GM18511 (cell line): ENCODE data around the gene EML2.
A peak's percentile ranks its signal among the peaks of the same experiment; 100 is the strongest.
"Not testable (repeated sequence)": the region's sequence is repeated elsewhere in the genome, so short reads cannot be mapped to it uniquely, and the experiment has no call there.

ENCODE experiments used
- ATAC-seq: cut with Tn5 transposase; IDR thresholded peaks from one replicate; pipeline ENCODE4 v1.9.1; 2021; ENCODE audit warnings: mild to moderate bottlenecking, moderate library complexity; ENCODE audit not compliant: unreplicated experiment

Gene EML2, protein sequence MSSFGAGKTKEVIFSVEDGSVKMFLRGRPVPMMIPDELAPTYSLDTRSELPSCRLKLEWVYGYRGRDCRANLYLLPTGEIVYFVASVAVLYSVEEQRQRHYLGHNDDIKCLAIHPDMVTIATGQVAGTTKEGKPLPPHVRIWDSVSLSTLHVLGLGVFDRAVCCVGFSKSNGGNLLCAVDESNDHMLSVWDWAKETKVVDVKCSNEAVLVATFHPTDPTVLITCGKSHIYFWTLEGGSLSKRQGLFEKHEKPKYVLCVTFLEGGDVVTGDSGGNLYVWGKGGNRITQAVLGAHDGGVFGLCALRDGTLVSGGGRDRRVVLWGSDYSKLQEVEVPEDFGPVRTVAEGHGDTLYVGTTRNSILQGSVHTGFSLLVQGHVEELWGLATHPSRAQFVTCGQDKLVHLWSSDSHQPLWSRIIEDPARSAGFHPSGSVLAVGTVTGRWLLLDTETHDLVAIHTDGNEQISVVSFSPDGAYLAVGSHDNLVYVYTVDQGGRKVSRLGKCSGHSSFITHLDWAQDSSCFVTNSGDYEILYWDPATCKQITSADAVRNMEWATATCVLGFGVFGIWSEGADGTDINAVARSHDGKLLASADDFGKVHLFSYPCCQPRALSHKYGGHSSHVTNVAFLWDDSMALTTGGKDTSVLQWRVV

DNA sequence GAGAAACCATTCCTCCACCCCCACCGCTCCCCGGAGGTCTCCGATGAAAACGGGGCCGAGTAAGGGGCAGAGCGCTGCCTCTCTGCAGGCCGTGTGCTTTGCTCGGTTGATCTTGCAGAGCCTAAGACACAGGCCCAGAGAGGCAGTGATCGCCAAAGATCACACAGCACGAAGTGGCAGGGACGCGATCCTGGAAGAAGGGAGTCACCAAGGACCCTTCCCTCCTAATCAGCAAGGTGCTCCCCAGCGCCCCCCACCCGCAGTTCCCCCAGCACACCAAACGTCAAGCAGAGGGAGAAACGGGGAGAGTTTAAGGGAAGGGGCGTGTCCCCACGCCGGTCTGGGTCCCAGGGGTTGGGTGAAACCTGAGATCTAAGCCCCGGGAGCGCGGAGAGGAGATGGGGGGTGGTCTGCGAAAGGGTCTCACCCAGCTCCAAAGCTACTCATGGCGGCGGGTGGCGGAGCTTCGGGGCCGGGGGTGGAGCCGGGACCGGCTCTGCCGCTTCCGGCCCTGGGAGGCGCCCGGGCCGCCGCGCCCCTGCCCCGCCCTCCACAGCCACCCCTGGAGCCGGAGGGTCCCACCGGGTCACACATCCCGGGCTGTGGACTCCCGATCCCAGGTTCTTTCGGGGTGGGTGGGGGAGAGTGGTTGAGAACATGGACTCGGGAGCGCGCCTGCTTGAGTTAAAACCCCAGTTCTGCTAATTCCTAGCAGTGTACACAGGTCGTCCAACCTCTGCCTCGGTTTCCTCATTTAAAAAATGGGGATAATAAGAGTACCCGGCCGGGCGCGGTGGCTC lies at the start of gene EML2:
Gene EML2 (minus strand): TSS at position 468 of the 800 bp plus-strand sequence. CDS start 21 bp downstream, at position 447.
- ATAC-seq = no peak

DNA sequence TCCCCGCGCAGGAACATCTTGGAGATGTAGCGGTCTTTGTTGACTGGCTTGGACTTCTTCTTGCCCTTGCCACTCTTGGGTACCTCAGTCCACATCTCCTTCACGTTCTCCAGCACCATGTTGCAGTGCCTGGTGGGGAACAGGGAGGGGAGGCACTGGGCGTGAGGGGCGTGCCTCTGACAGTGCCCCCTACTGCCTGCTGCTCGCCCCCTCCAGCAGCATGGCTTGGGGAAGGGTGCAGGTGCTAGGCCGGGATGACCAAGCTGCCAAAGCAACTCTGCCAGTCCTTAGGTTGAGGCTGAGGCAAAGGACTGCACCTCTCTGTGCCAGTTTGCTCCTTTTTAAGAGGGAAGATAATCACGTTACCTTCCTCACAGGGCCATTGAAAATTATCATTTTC lies 48.4 kb upstream of the EML2 start:
- ATAC-seq = no peak

DNA sequence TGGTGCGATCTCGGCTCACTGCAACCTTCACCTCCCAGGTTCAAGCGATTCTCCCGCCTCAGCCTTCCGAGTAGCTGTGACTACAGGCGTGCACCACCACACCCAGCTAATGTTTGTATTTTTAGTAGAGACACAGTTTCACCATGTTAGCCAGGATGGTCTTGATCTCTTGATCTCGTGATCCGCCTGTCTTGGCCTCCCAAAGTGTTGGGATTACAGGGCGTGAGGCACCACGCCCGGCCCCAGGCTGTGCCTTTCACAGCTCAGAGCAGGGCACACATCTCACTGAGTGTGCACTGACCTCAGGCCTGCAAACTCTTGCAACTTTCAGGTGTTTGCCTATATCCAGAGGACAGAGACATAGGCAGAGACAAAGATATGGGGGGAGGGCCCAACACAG lies 45.8 kb upstream of the EML2 start:
- ATAC-seq = not testable (repeated sequence)

DNA sequence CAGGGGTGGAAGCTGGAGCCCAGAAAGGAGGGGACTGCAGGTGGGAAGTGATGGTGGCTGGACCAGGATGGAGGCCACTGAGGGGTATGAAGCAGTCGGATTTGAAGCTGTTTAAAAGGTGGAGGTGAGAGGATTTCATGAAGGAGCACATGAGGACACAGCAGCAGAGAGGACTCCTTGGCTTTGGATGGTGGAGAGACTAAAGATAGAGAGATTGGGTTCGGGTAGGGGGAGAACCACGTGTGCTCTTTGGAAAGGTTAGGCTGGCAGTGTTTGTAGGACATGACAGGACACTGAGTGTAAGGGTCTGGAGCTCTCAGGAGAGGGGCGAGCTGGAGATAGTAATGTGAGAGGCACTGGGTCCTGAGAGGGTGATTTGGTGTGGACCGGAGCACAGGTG lies 43.7 kb upstream of the EML2 start:
- ATAC-seq = no peak

DNA sequence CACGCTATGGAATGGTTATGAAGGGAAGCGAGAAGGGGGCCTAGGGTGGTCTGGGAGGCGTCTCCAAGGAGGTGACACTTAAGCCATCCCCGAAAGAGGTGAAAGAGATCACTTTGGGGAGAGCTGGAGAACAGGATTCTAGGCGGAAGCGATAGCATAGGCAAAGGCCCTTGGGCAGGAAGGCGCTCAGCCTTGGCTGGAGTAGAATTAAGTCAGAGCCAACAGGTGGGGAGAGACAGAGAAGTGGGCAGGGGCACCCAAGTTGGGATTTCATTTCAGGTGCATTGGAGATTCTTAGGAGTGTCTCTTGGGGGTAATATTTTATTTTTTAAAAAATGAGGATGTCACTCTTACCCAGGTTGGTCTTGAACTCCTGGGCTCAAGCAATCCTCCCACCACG lies 42.9 kb upstream of the EML2 start:
- no peak for ATAC-seq

DNA sequence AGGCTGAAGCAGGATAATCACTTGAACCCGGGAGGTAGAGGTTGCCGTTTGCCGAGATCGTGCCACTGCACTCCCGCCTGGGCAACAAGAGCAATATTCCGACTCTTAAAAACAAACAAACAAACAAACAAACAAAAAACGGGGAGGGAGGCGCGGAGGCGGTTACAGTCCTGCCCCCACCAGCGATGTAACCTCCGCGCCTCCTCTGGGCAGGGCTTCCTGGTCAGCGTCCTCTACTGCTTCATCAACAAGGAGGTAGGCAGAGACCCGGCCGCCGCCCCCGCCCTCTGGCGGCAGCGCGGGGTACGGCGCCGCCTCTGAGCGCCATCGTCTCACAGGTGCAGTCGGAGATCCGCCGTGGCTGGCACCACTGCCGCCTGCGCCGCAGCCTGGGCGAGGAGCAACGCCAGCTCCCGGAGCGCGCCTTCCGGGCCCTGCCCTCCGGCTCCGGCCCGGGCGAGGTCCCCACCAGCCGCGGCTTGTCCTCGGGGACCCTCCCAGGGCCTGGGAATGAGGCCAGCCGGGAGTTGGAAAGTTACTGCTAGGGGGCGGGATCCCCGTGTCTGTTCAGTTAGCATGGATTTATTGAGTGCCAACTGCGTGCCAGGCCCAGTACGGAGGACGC lies 42.3 kb upstream of the EML2 start:
- ATAC-seq = peak; percentile 74

DNA sequence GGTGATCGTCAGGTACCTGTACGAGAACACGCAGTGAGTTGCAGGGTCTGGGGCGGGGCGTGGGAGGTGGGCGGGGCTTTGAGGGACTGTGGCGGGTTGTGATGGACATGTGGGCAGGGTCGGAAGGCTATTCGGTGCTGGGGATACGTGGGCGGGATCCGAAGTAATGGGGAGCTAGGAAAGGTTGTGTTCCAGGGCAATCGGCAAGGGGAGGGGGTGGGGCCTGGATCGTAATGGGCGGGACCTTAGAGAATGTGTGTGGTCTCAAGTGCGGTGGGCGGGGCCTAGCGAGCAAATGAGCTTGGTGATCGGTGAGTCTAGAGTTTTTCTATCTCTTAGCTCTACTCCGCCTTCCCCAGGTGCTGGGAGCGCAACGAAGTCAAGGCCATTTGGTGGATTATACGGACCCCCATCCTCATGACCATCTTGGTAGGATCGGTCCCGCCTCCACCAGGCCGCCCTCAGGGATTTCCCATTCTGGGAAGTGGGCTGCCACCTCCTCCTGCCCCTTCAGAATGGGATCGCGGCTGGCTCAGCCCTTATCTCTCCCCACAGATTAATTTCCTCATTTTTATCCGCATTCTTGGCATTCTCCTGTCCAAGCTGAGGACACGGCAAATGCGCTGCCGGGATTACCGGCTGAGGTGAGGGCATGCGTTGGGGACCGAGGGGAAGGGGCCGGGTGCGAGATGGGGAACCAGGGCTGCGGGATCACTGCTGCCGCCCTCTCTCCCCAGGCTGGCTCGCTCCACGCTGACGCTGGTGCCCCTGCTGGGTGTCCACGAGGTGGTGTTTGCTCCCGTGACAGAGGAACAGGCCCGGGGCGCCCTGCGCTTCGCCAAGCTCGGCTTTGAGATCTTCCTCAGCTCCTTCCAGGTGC lies 38.4 kb upstream of the EML2 start:
- peak; percentile 61 for ATAC-seq

DNA sequence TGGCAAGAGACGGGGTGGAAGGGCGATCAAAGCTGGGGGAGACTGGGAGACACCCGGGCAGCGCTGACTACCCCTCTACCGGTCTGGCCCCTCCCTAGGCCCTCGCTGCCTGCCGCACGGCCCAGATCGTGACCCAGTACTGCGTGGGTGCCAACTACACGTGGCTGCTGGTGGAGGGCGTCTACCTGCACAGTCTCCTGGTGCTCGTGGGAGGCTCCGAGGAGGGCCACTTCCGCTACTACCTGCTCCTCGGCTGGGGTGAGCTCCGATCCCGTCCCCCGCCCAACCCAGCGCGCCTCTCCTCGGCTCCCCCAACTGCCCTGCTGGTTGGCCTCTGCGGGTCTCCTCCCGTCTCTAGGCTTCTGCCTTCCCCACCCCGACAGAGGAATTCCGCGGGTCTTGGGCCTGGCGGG lies 37.7 kb upstream of the EML2 start:
- peak; percentile 20 for ATAC-seq

DNA sequence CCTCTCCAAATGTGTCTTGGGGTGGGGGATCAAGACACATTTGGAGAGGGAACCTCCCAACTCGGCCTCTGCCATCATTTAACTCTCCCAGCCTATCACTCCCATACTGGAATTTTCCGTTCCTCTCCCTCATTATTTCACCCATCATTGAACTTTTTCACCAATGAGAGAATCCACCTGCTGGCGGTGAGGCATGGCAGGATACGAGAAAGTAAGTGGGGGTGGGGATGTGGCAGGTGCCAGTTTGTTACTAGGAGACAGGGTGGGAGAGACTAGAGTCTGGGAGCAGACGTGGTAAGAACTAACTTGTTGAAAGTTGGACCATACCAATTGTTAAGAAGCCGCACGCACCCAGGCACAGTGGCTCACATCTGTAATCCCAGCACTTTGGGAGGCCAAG lies 35.7 kb upstream of the EML2 start:
- ATAC-seq = no peak

DNA sequence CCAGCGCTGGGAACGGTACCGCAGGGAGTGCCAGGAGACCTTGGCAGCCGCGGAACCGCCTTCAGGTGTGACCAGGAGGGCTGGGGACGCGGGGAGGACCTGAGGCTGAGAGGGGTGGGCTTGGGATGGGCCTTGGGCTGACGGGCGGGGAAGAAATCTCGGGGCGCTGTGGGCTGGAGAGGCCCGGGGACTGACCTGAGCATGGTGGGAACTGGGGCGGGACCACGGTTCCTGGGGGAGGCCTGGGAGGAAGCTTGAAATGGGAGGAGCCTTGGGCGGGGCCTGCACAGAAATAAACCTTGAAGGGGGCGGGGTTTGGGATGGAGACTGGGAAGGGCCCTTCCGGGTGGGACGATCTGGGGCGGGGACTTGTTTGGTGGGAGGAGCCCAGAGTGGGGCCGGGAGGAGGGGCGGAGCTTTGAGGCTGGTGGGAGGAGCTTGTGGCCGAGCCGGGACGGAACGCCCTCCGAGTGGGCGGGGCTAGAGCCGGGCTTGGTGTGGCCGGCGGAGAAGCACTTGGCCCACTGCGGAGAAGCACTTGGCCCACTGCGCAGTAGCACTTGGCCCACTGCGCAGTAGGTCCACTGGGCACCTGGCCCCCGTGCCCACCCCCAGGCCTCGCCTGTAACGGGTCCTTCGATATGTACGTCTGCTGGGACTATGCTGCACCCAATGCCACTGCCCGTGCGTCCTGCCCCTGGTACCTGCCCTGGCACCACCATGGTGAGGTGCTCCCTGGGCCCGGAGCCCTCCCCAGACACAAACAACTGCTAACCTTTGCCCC lies 31.7 kb upstream of the EML2 start:
- peak; percentile 54 for ATAC-seq

DNA sequence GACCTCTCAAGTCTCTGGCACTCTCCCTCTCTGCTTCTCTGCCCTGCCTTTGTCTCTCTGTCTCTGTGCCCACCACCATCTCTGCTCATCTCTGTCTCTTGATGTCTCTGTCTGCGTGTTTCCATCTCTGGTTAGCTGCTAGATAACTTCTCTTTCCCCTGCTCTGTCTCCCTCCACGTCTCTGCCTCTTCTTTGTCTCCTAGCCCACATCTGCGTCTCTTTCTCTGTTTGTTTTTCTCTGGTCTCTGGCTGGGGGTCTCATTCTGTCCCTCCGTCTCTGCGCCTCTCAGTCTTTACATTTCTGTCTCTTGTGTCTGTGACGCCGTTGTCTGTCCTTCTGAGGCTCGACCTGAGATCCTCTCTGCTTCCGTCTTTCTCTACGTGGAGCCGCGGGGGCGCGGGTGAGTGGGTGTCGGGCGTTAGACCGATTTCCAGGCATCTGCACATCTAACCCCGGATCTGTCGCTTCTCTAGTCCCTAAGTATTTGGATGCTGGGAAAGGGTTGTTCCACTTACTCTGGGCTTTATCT lies 29.2 kb upstream of the EML2 start:
- ATAC-seq = peak; percentile 15

DNA sequence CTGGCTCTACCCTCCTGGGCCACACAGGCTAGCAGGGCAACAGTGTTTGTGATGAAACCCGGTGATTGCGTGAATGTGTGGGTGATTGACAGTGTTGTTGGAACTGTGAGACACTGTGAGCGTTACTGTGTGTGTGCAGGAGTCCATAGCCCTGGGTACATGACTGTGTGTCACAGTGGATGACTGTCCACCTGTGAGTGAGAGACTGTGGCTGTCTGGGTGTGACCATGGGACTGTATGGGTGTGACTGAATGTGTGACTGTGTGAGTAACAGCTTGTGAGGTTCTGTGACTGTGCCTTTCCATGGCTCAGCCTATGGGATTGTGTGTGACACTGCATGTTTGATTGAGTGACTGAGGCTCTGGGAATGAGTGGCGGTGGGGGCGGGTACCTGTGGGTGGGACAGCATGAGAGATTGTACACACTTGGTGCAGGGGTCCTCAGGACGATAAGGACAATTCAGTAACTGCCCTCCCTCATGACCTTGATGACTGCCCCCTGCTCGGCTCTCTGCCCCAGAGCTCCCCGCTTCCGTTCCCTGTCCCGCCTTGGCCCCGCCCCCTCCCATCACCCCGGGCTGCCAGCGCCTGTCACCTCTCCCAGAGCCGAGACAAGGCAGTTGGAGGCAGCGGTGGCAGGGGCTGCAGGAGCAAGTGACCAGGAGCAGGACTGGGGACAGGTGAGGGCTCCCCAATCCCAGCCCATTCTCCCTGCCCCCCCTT lies 28.6 kb upstream of the EML2 start, which contains the start of gene GIPR:
Gene GIPR (plus strand): TSS at position 602 of the 722 bp plus-strand sequence. CDS start 1,300 bp downstream, outside the sequence.
- ATAC-seq = no peak

DNA sequence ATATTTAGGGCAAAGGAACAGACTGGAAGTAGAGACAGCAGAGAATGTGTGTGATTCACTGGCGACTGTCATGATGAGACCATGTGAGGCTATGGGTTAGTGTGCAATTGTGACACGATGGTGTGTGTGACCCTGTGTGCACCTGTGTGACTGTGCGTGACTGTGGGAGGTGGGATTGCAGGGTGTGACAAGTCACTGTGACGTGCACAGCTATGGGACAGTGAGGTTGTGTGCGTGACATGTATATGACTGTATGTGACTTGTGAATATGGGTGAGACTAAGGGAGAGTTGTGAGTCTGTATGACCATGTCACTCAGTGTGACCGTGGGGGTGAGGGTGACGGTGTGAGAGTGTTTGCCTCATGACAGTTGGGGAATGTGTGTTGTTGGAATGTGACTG lies 25.4 kb upstream of the EML2 start:
- ATAC-seq = no peak

DNA sequence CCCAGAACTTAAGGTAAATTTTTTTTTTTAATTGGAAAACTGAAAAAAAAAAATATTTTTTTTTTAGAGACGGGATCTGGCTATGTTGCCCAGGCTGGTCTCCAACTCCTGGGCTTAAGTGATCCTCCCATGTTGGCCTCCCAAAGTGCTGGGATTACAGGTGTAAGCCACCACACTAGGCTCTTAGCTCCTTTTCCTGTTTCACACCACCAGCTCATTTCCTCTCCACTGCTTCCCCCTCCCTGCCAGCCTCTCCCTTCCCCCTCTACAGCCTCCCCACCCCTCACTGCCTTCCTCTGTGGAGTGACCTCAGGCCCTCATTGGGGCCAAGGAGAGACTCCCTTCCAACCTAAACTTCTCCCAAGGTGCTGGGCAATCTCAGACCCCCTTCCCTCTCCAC lies 24.6 kb upstream of the EML2 start:
- no peak for ATAC-seq

DNA sequence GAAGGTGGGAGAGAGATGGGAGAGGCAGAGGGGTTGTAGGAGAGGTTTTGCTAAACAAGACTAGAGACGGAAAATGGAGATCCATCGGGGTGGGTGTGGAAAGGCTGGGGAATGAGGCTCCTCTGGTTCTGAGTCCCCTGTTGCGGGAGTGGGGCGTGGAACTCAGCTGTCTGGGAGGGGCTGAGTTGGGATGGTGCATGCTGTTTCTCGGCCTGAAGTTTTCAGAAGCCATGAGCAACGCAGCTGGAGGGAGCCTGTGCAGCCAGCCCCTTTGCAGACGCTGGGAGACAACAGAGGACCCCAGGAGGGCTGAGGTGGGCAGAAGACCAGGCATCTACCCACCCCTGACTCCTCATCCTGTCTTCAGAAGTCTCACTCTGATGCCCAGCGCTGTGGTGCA lies 21.4 kb upstream of the EML2 start:
- no peak for ATAC-seq

DNA sequence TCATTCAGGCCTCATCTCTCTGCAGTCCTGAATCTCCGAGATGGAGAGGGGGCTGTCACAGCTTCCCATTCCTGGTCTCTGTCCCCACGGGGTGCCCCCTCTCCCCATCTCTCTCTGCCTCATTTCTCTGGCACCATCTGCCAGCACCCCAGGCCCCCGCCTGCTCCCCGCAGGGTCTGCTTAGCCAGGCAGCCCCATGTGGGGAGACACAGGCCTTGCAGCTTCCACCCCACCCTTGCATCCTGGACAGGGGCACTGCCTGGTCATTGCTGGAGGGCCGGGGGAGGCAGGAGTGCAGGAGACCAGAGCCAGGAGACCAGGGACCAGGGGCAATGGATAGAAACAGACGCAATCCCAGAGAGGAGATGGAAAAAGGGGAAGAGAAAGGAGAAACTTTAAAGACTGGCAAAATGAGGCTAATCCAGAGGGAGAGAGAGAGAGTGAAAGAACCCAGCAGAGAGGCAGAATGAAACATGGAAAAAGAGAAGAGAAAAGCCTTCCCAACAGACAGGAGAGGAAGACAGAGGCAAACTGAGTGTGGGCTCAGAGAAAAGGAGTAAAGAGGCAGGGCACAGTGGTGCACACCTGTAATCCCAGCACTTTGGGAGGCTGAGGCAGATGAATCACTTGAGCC lies 20.0 kb upstream of the EML2 start:
- no peak for ATAC-seq

DNA sequence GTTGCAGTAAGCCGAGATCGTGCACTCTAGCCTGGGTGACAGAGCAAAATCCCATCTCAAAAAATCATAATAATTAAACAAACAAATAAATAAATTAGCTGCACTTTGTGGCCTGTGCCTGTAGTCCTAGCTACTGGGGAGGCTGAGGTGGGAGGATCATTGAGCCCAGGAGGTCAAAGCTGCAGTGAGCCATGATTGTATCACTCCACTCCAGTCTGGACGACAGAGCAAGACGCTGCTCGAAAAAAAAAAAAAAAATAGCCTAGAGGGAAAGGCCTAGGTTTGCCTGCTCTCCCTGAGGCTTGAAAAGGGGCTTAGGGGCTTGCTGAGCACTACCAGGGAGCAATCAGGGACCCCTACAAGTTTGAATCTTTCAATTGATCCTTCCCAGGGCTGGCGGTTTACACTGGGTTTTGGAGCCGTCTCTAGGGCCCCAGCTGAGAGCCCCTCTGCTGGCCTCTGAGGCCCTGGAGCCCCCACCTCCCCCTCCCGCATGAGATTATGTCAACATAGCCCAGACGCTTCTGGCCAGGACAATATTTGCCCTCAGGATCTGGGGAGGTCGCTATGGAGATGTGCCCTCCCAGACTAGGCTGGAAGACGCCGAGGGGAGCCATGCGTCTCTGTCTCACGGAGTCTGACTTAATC lies 18.4 kb upstream of the EML2 start:
- ATAC-seq = no peak
